GM21786 (cell line): ENCODE results near the gene RPL10A.

Experiments used
- ATAC-seq: cut with Tn5 transposase; IDR thresholded peaks from one replicate; pipeline ENCODE4 v1.9.1; 2021; ENCODE audit not compliant: unreplicated experiment

Gene RPL10A

DNA sequence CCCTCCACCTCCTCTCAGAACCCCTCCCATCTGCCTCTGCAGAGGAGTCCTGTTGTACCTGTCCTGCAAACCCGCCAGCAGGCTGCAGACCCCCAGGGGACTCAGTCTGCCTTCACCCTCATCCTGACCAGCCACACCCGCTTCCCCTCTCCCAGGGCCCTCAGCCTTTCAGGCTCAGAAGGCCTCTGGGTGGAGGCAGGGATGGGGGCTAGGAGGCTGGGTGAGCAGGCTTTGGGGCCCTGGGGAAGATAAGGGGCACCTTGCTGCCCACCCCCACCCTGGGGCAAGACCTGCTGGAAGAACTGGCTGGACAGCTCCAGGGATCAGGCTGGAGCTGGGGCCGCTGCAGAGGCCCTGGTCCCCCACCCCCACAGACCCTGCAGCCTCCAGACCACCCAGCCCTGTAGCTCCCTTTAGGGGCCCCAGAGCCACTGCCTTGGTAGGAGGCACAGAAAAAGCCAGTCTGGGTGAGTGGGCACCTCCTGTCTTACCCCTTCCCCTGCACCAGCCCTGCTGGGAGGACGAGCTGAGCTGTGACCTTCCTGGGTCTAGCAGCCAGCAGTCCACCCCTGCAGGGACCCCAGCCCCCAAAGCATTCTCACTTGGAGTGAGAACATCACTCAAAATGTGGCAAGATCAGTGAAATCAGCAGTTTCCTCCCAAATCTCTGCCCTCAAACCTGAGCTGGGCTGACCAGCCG is 23.5 kb downstream of the RPL10A start:
- no peak for ATAC-seq

DNA sequence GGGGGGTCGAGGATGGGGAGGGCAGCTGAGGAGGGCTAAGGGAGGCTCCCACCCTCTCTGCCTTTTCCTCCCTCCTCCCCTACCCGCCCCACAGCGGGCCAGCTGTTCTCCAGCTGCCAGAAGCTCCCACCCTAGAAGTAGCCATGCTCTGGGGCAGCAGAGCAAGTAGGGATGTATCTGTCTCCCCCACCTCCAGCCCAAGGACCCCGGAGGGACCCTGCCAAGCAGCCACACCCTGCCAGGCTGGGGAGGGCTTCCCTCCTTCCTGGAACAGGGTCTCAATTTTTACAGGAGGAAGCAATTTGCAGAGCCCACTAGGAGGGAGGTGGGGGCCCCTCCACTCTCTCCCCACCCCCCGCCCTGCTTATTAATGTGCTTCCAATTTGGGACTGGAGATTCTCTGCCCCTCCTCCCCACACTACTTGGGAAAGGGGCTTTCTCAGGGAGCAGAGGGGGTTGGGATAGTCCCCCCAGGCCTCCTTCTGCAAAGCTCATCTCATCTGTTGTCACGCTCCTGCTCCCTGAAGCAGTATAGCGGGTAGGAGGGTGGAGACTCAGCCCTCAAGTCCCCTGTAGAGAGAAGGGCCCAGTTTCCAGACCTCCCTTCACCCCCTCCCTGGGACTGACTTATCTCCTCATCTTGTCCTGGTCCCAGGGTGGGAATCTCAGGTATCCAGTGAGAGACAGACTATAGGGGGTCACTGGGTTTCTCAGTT is 24.2 kb downstream of the RPL10A start:
- no peak for ATAC-seq

GRCh38 chr6:35492974-35493284 is 24.7 kb downstream of the RPL10A start:
- no peak for ATAC-seq

GRCh38 chr6:35493307-35493983 is 25.2 kb downstream of the RPL10A start:
- ATAC-seq = no peak

DNA sequence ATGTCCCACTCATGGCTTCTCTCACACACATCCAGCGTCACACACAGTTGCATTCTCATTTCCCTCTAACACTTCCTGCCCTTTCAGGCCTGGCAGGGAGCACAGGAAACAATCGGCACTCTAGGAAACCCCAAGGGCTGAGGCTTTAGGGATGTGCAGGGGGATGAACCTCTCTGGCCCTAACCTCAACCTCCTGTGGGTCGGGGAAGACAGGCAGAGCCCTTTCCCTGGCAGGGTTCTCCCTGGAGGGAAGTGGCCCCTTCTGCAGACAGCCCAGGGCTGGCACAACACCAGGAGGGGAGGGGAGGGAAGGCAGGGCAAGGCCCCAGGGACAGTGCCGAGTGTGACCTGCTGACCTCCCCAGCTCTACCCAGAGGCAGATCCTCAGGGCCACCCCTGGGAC is 26.0 kb downstream of the RPL10A start:
- no peak for ATAC-seq

- ATAC-seq = no peak
Measured at GRCh38 chr6:35495258-35496035, 27.2 kb downstream of the RPL10A start.

- no peak for ATAC-seq
Measured at GRCh38 chr6:35496036-35496840, 28.0 kb downstream of the RPL10A start.

GRCh38 chr6:35496841-35497570 is 28.8 kb downstream of the RPL10A start, which contains the start of gene TEAD3:
Gene TEAD3 (minus strand): TSS chr6:35497079.
- no peak for ATAC-seq

- ATAC-seq = no peak
Measured at GRCh38 chr6:35497571-35498421, 29.6 kb downstream of the RPL10A start.

- no peak for ATAC-seq
Measured at GRCh38 chr6:35498422-35499067, 30.3 kb downstream of the RPL10A start.

DNA sequence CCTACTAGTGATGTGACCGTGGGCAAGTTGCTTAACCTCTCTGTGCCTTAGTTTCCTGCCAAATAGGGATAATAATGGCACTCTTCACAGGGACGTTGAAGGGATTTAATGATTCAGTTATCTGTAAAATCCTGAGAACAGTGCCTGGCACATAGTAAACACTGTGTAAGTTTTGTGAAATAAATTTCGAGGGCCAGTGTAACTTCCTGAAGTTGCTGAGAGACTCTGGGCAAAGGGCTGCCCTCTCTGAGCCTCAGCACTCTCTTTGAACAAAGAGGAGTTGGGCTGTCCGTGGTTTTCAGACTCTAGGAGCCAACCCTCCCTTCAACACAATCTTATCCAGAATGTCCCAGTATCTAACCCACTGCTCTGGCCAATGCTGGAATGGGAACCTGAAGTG is 31.2 kb downstream of the RPL10A start:
- no peak for ATAC-seq

DNA sequence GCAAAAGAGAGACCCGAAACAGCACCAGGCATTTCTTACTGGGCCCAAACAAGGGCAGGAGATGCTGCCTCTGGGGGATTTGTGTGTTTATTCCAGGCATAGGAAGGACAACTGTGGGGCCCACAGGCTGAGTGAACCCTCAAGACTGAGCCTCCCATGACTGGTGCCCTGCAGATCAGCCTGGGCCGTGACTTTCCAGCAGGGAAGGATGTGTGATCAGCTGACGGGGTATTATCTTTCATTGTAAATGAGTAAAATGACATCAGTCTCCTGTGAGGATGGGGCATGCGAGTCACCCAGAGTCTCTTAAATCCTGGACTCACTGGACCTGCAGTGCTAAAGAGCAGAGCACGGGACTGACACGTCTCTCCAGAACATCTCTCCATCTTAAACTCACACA is 32.6 kb downstream of the RPL10A start:
- ATAC-seq = no peak

GRCh38 chr6:35501784-35502183 is 33.6 kb downstream of the RPL10A start:
- ATAC-seq = no peak

- no peak for ATAC-seq
Measured at GRCh38 chr6:35503534-35503933, 35.3 kb downstream of the RPL10A start.

- no peak for ATAC-seq
Measured at GRCh38 chr6:35505999-35506412, 37.8 kb downstream of the RPL10A start.

DNA sequence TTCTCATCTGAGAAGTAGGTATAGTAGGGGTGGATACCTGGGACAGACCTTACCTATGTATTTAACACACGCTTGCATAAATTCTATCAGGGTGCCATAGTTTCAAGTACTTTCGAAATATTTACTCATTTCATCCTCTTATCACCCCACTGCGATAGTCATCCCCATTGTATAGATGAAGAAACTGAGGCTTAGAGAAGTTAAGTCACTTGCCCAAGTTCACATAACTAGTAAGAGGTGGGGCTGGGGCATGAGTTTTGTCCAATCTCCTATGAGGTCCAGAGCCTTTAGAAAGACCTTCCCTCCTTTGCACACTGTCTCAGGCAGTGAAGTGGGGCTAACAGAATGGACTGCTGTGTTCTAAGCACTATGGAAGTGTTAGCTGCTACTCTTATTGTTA is 38.3 kb downstream of the RPL10A start:
- ATAC-seq = no peak

DNA sequence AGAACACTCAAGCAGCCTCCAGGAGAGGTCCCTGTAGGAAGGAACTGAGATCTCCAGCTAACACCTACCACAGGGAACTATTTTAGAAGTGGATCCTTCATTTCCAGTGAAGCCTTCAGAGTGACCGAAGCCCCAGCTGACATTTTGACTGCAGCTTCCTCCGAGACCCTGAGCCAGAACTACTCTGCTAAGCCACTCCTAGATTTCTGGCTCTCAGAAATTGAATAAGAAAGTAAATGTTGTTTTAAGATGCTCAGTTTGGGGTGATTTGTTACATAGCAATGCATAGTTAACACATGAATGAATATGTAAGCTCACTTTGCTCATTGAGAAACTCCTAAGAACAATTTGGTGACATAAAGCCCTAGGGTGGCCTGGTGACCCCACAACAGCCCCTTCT is 39.0 kb downstream of the RPL10A start:
- ATAC-seq = no peak

DNA sequence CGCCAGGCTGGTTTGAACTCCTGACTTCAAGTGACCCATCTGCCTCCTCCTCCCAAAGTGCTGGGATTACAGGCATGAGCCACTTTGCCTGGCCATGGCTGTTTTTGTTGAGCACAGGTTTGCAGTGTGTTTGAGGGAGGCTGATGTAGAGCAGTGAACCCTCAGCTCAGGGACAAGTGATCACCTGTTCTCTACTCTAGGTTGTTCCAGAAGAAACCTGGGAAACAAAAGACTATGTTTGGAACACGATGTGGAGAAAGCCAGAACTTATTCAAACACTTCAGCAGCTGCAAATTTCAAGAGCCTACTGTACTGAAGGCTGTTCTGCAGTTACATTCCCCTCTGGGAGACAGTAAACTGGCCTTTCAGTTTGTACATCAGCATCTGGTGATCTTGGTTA is 39.8 kb downstream of the RPL10A start:
- ATAC-seq = no peak

DNA sequence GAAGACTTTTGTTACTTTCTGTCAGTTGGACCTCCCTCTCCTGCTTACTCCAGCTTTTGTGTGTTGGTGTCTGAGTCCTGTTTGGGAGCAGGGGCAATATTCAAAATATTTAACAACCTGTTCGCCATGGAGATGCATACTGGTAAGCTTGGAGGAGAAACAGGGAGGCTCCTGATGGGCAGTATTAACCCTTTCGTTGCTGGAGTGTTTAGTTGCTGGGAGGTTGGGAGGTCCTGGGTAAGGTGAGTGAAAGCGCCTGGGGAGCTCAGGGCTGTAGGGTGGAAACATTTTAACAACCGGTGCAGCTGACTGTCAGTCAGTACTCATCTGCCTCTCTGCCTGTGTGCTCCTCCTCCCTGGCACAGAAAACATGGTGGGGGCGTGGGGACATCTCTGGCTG is 40.3 kb downstream of the RPL10A start:
- ATAC-seq = no peak
